ENCODE data around the gene SCAF1. TPM values are rescaled to one million over a fixed set of nuclear protein-coding genes. Genes with fewer than 3 reads are reported as not detected.

Gene SCAF1
- total and polyA plus RNA-seq, 2 of the 13 experiments (the other 11 are each of a cell fraction or from before 2014, with no cell fraction given): 3.3 to 6.1 TPM

- 0 out of 2 replicates have a peak, but pooled peaks cover 5% of the 10 kb centered on the region for H4K20me1 ChIP-seq (ENCODE audit: insufficient read depth, low read length)
- WGBS (ENCODE audit: low lambda C conversion rate): 100% methylated on average over 6 of the region's 15 CpGs
- ChIA-PET CTCF (ENCODE audit: low intra/inter-chr PET ratio, low total read pairs) (no interaction called here), POLR2A (interaction anchor here (0.9 kb wide), 1 partner anchor 46 kb away, joined by 4 read pairs; the partner anchor contains the start of gene SCAF1)
- H3K4me3 ChIP-seq (replicated peaks in 1 of 3; ENCODE audit: insufficient read depth in 1 of 3, low read depth in 2 of 3, low read length in 3 of 3): no peak overlapping the region
- intact Hi-C loops (cut with micrococcal nuclease; ENCODE audit: unreplicated experiment): no loop called here
- ATAC-seq (no peak), DNase-seq (ENCODE audit: low spot score) (no peak), FAIRE-seq (no peak)
- H3K4me2 ChIP-seq (ENCODE audit: low read depth, low read length): no peak overlapping the region
- H3K27ac ChIP-seq (ENCODE audit: extremely low read length, insufficient read depth, low read length): no peak overlapping the region
- H3K27me3 ChIP-seq (ENCODE audit: control insufficient read depth in 1 of 2, insufficient read depth in 2 of 2, low read length in 2 of 2): no peaks in the 10 kb centered on the region
- in situ Hi-C loops (cut with HindIII; ENCODE audit: extremely low pct_ligation_motif_present, low pct_unique_long_range_greater_than_20kb): loop anchor here (10.0 kb wide), 1 partner anchor 78 kb away; the partner anchor contains the start of gene PRMT1
- peaks cover 16% of the 10 kb centered on the region for H3K4me1 ChIP-seq (ENCODE audit: insufficient read depth, low read length)
- peaks cover 7 to 39% of the 10 kb centered on the region in 2 experiments; a peak in 4 of 5 replicates for H3K36me3 ChIP-seq (replicated peaks in 1 of 2; ENCODE audit: control insufficient read depth in 1 of 2, insufficient read depth in 2 of 2, low read length in 2 of 2)
- TF ChIP-seq RBFOX2 (IDR thresholded peaks at IDR 0.05; ENCODE audit: low read depth, low read length): 0 out of 2 replicates have a peak, but pooled peaks have one; percentile 15
- no peak for TF ChIP-seq ZNF205 (CRISPR knock-in tag; IDR thresholded peaks at IDR 0.05)
- BruUV-seq (replicated peaks): no TSS peak
- peaks cover 15% of the 10 kb centered on the region for H3K79me2 ChIP-seq (ENCODE audit: insufficient read depth, low read length)
- H3K9me3 ChIP-seq (ENCODE audit: low read length): no peaks in the 10 kb centered on the region
- H2AFZ ChIP-seq (ENCODE audit: low read length): no peak overlapping the region
- no peak overlapping the region for H3K9ac ChIP-seq (ENCODE audit: insufficient read depth, low read depth, low read length)
Observed at GRCh38 chr19:49596407-49596806, 45.6 kb upstream of the SCAF1 start.

DNA sequence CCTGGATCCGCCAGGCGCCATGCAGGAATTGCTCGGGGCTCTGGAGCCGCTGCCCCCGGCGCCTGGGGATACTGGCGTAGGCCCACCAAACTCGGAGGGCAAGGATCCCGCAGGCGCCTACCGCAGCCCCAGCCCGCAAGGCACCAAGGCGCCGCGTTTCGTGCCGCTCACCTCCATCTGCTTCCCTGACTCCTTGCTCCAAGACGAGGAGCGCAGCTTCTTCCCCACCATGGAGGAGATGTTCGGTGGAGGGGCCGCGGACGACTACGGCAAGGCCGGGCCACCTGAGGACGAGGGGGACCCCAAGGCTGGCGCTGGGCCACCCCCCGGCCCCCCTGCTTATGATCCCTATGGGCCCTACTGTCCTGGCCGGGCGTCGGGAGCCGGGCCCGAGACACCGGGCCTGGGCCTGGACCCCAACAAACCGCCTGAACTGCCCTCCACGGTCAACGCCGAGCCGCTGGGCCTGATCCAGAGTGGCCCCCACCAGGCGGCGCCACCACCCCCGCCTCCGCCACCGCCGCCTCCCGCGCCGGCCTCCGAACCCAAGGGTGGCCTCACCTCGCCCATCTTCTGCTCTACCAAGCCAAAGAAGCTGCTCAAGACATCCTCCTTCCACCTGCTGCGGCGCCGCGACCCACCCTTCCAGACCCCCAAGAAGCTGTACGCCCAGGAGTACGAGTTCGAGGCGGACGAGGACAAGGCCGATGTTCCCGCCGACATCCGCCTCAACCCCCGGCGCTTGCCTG is 44.9 kb upstream of the SCAF1 start:
- Histone ChIP-seq H3K9me3 (ENCODE audit: low read length) (no peaks in the 10 kb centered on the region), H3K9ac (ENCODE audit: insufficient read depth, low read depth, low read length) (no peak overlapping the region), H3K79me2 (ENCODE audit: insufficient read depth, low read length) (peaks cover 9% of the 10 kb centered on the region), H3K4me3 (replicated peaks in 1 of 3; ENCODE audit: insufficient read depth in 1 of 3, low read depth in 2 of 3, low read length in 3 of 3) (no peak overlapping the region), H3K27me3 (ENCODE audit: control insufficient read depth in 1 of 2, insufficient read depth in 2 of 2, low read length in 2 of 2) (no peaks in the 10 kb centered on the region), H3K4me2 (ENCODE audit: low read depth, low read length) (no peak overlapping the region), H3K36me3 (replicated peaks in 1 of 2; ENCODE audit: control insufficient read depth in 1 of 2, insufficient read depth in 2 of 2, low read length in 2 of 2) (peaks cover 7 to 44% of the 10 kb centered on the region in 2 experiments; a peak in 4 of 5 replicates), H3K27ac (ENCODE audit: extremely low read length, insufficient read depth, low read length) (no peak overlapping the region), H2AFZ (ENCODE audit: low read length) (no peak overlapping the region), H4K20me1 (ENCODE audit: insufficient read depth, low read length) (0 out of 2 replicates have a peak, but pooled peaks cover 5% of the 10 kb centered on the region), H3K4me1 (ENCODE audit: insufficient read depth, low read length) (peaks cover 15% of the 10 kb centered on the region)
- 96% methylated on average over 54 of the region's 65 CpGs for WGBS (ENCODE audit: low lambda C conversion rate)
- ATAC-seq: no peak
- DNase-seq (ENCODE audit: low spot score): no peak
- TF ChIP-seq MTA3 (CRISPR knock-in tag; IDR thresholded peaks at IDR 0.05): no peak
- peak; percentile 86 for TF ChIP-seq ZBTB33 (CRISPR knock-in tag; IDR thresholded peaks at IDR 0.05)
- TF ChIP-seq AGO2 (optimal IDR thresholded peaks at IDR 0.05; ENCODE audit: low read depth, low read length): peak; percentile 56
- peak; percentile 47; the same call in 1 of the 2 replicates for TF ChIP-seq RBFOX2 (IDR thresholded peaks at IDR 0.05; ENCODE audit: low read depth, low read length)
- TF ChIP-seq, protein P1, sequence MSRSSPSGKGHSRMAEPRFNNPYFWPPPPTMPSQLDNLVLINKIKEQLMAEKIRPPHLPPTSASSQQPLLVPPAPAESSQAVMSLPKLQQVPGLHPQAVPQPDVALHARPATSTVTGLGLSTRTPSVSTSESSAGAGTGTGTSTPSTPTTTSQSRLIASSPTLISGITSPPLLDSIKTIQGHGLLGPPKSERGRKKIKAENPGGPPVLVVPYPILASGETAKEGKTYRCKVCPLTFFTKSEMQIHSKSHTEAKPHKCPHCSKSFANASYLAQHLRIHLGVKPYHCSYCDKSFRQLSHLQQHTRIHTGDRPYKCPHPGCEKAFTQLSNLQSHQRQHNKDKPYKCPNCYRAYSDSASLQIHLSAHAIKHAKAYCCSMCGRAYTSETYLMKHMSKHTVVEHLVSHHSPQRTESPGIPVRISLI (CRISPR knock-in tag; IDR thresholded peaks at IDR 0.05; ENCODE audit: borderline replicate concordance): no peak
- intact Hi-C loops (cut with micrococcal nuclease; ENCODE audit: unreplicated experiment) (no loop called here), in situ Hi-C loops (cut with HindIII; ENCODE audit: extremely low pct_ligation_motif_present, low pct_unique_long_range_greater_than_20kb) (loop anchor here (10.0 kb wide), 1 partner anchor 78 kb away; the partner anchor contains the start of gene PRMT1)
- no peak for FAIRE-seq
- no TSS peak for BruUV-seq (replicated peaks)
- ChIA-PET POLR2A (interaction anchor here (0.9 kb wide), 1 partner anchor 45 kb away, joined by 4 read pairs; the partner anchor contains the start of gene SCAF1), CTCF (ENCODE audit: low intra/inter-chr PET ratio, low total read pairs) (interaction anchor here (0.7 kb wide), 1 partner anchor 75 kb away, joined by 3 read pairs; no protein-coding TSS in a partner anchor)

Data from HepG2 (cell line).